Cardiac muscle cell (in vitro differentiated cells and primary cell): ENCODE measurements around the gene CTSC. TPM values are rescaled to one million over a fixed set of nuclear protein-coding genes. Genes with fewer than 3 reads are reported as not detected.

ENCODE experiments used
- DNase-seq, 2 donors: peaks; one replicate each; pipeline versions ENCODE4 v3.0.0 to v3.0.0-alpha.2; 2010 to 2017; ENCODE audit warnings: low read depth in 1 of 2, low spot score in 1 of 2
- H3K27ac ChIP-seq: fragments of 200-600 bp; sonication (generic); 2 replicates; pipeline ENCODE4 v1.5.1; 2016
- H3K27me3 ChIP-seq: fragments of 200-600 bp; sonication (generic); 2 replicates; pipeline ENCODE4 v1.6.0; 2016; ENCODE audit warnings: control low read depth
- H3K36me3 ChIP-seq: fragments of 200-600 bp; sonication (generic); 2 replicates; pipeline ENCODE4 v1.5.1; 2016; ENCODE audit warnings: control low read depth
- H3K4me1 ChIP-seq: fragments of 200-600 bp; sonication (generic); 2 replicates; pipeline ENCODE4 v1.8.1; 2017; ENCODE audit warnings: low read depth, mild to moderate bottlenecking, mixed run types
- H3K4me3 ChIP-seq: fragments of 200-600 bp; sonication (generic); 2 replicates; pipeline ENCODE4 v1.5.1; 2016; ENCODE audit warnings: mild to moderate bottlenecking
- H3K9me3 ChIP-seq: fragments of 200-600 bp; sonication (generic); 2 replicates; pipeline ENCODE4 v1.5.1; 2017; ENCODE audit warnings: low read depth, mild to moderate bottlenecking, control low read depth
- polyA plus RNA-seq: library from polyadenylated mRNA; unstranded; fragments of >200 nt; fragmentation: Nextera tagmentation; extraction: Ambion mirVana; gene quantifications from 2 replicates; pipeline ENCODE4 v1.2.1, GENCODE V29; 2016
- total RNA-seq: library from RNA; depleted of rRNA; stranded (reverse); fragments of >200 nt; gene quantifications from 2 replicates; pipeline ENCODE4 v1.2.3, GENCODE V29; 2016
- TF ChIP-seq, protein P1 (sequence below): IDR thresholded peaks from 2 replicates; pipeline ENCODE4 v1.5.1; 2012; ENCODE audit warnings: low read depth, mild to moderate bottlenecking, low read length

The CTSC gene
- total and polyA plus RNA-seq, 2 experiments from 2014 or later, result 119 to 120 TPM

DNA sequence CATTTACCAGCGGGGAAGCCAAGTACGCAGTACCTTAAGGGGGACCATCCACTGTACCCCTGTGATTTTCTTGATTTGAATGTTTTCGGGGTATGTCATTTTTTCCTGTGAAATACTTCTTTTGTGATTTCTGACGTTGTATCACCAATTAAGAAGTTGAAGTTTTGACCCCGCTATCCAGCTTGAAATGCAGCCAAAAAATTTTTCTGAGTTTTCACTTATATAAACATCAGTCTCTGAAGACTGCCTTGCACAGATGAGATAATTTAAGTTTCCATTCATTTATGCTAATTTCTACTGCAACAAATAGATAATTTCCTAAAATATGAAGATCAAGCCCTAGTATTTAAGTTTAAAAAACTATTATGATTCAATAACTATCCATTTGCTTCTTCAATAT lies 20.0 kb downstream of the CTSC start:
- Histone ChIP-seq H3K9me3 (no peaks in the 10 kb centered on the region), H3K4me3 (no peak overlapping the region), H3K27ac (no peak overlapping the region), H3K4me1 (peaks cover 5% of the 10 kb centered on the region), H3K36me3 (peaks cover 2% of the 10 kb centered on the region), H3K27me3 (no peaks in the 10 kb centered on the region)
- DNase-seq, result no peak
- TF ChIP-seq, protein P1, sequence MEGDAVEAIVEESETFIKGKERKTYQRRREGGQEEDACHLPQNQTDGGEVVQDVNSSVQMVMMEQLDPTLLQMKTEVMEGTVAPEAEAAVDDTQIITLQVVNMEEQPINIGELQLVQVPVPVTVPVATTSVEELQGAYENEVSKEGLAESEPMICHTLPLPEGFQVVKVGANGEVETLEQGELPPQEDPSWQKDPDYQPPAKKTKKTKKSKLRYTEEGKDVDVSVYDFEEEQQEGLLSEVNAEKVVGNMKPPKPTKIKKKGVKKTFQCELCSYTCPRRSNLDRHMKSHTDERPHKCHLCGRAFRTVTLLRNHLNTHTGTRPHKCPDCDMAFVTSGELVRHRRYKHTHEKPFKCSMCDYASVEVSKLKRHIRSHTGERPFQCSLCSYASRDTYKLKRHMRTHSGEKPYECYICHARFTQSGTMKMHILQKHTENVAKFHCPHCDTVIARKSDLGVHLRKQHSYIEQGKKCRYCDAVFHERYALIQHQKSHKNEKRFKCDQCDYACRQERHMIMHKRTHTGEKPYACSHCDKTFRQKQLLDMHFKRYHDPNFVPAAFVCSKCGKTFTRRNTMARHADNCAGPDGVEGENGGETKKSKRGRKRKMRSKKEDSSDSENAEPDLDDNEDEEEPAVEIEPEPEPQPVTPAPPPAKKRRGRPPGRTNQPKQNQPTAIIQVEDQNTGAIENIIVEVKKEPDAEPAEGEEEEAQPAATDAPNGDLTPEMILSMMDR, result no peak

DNA sequence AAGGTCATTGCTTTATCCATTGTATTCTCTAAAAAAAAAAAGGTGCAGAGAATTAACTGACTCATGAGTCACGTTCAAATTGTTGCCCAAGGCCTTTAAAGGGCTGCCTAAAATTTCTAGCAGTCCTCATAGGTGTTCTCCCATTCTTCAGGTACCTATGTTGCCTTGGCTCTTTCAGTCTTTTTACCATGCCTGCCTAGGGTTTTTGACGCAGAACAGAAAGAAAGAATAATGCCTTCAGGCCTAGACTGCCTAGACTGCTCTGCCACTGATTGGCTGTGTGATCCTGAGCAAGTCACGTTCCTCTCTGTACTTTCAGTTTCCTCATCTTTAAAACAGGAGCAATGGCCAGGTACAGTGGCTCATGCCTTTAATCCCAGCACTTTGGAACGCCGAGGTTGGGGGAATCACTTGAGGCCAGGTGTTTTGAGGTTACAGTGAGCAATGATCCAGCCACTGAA lies 21.5 kb downstream of the CTSC start:
- H3K9me3 ChIP-seq, result no peaks in the 10 kb centered on the region
- DNase-seq, result no peak
- no peaks in the 10 kb centered on the region for H3K27me3 ChIP-seq
- peaks cover 6% of the 10 kb centered on the region for H3K36me3 ChIP-seq
- peaks cover 5% of the 10 kb centered on the region for H3K4me1 ChIP-seq
- H3K4me3 ChIP-seq, result no peak overlapping the region
- H3K27ac ChIP-seq, result no peak overlapping the region
- TF ChIP-seq, protein P1, result no peak

DNA sequence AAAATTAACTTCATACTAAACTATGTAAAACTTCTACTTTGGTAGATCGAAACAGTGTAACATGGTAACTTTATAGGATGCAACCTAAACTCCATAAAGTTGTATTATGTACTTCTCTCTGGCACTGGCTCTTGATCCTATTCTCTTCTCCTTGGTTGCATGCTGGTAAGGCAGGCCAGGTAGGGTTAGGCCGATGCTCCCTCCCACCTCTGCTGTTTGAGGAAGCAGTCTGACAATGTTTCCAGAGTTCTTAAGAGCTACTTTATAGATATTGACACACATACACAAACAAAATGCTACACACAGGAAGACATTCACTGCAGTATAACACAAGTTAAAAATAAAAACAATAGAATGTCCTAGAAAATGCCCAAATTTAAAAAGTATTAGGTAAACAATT lies 22.5 kb downstream of the CTSC start:
- Histone ChIP-seq H3K27ac (no peak overlapping the region), H3K4me3 (no peak overlapping the region), H3K36me3 (peaks cover 12% of the 10 kb centered on the region), H3K27me3 (no peaks in the 10 kb centered on the region), H3K4me1 (peaks cover 5% of the 10 kb centered on the region), H3K9me3 (no peaks in the 10 kb centered on the region)
- DNase-seq, result no peak
- TF ChIP-seq, protein P1, result no peak

DNA sequence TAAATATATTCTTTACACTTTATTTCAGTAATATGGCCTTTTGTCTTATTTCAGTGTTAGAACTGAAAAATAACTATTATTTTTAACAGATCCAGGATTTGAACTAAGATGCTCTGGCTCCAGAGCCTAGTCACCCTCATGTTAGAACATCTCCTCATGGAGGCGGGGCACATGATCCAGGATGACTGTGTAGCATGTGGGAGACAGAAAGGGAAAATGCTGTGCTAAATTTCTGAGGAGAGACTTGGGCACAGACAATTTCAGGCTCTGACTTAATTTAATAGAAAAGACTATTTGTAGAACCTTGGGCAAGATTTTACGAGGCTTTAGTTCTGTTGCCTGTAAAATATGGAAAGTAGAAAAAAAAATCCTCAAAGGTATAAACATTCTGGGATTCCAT lies 24.1 kb downstream of the CTSC start:
- Histone ChIP-seq H3K4me3 (no peak overlapping the region), H3K4me1 (peaks cover 5% of the 10 kb centered on the region), H3K27me3 (no peaks in the 10 kb centered on the region), H3K9me3 (no peaks in the 10 kb centered on the region), H3K27ac (no peak overlapping the region), H3K36me3 (peaks cover 16% of the 10 kb centered on the region)
- TF ChIP-seq, protein P1, result no peak
- DNase-seq, result no peak

DNA sequence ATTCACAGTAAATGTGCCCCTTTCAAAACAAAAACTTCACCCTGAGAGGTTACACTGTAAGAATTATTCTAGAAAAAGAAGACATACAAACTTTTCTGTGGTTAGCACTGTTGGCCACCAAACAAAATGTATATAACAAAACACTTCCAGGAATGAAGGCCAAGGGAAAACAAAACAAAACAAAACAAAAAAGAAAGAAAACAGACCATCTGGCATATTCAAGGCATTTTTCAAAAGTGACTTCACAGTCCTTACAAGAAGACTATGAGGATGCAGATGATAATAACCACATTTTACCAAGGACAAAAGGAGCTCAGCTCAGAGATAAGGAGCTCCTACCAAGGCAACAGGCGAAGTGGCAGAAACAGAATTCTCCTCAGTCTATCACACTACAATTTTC lies 24.9 kb downstream of the CTSC start:
- peaks cover 18% of the 10 kb centered on the region for H3K36me3 ChIP-seq
- H3K9me3 ChIP-seq, result no peaks in the 10 kb centered on the region
- peak in 1 of 2 donors; percentile 42 for DNase-seq
- no peaks in the 10 kb centered on the region for H3K27me3 ChIP-seq
- H3K27ac ChIP-seq, result no peak overlapping the region
- peaks cover 5% of the 10 kb centered on the region for H3K4me1 ChIP-seq
- TF ChIP-seq, protein P1, result no peak
- H3K4me3 ChIP-seq, result no peak overlapping the region

DNA sequence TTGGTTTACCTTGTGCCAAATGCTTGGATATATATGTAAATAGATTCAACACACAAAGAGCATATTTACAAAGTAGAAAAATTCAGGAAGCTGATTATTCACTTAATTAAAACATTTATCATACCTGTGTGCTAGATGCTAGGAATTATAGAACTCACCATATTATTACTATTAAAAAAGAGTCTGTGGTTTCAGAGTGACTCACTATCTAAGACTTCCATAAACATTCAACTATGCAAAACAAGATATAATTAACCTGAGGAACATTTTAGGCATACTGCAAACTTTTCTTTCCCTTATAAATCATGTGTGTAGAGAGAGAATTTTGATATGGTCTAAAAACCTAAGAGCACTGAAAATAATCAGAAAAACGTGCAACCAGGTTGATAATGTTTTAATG lies 27.3 kb downstream of the CTSC start:
- Histone ChIP-seq H3K27ac (no peak overlapping the region), H3K36me3 (peaks cover 19% of the 10 kb centered on the region), H3K4me3 (no peak overlapping the region), H3K4me1 (peaks cover 5% of the 10 kb centered on the region), H3K9me3 (no peaks in the 10 kb centered on the region), H3K27me3 (no peaks in the 10 kb centered on the region)
- TF ChIP-seq, protein P1, result no peak
- no peak for DNase-seq
